HepG2 (cell line): ENCODE data around the gene IGFBP6. TPM values are rescaled to one million over a fixed set of nuclear protein-coding genes. Genes with fewer than 3 reads are reported as not detected.

Experiments
- AHR ChIP-seq: IDR thresholded peaks from 2 replicates; pipeline ENCODE4 v1.6.1; 2018; ENCODE audit warnings: missing genetic modification reagents, missing compliant biosample characterization
- CAMTA2 ChIP-seq: sonication (generic); formaldehyde crosslinking; IDR thresholded peaks from 2 replicates; pipeline ENCODE4 v1.4.0; 2020; ENCODE audit warnings: mild to moderate bottlenecking, missing genetic modification reagents, borderline replicate concordance
- CHD2 ChIP-seq: IDR thresholded peaks from 2 replicates; pipeline ENCODE4 v1.6.1; 2011; ENCODE audit warnings: low read depth, low read length, improper control_type of control experiment
- EHMT2 ChIP-seq: fragments of 200-600 bp; sonication (generic); IDR thresholded peaks from 2 replicates; pipeline ENCODE4 v1.7.0; 2017; ENCODE audit warnings: antibody characterized with exemption, low read depth, low read length, borderline replicate concordance
- ESRRA ChIP-seq: sonication (generic); formaldehyde crosslinking; IDR thresholded peaks from 2 replicates; pipeline ENCODE4 v1.5.1; 2020; ENCODE audit warnings: mild to moderate bottlenecking, low read depth, missing genetic modification reagents
- HNF4A ChIP-seq: sonication (generic); formaldehyde crosslinking; IDR thresholded peaks from 2 replicates; pipeline ENCODE4 v1.4.0; 2020; ENCODE audit warnings: missing genetic modification reagents
- HOXA7 ChIP-seq: sonication (generic); formaldehyde crosslinking; IDR thresholded peaks from 2 replicates; pipeline ENCODE4 v1.8.1; 2022; ENCODE audit warnings: mild to moderate bottlenecking, missing genetic modification reagents, moderate library complexity
- MIER3 ChIP-seq: IDR thresholded peaks from 2 replicates; pipeline ENCODE4 v1.6.1; 2016; ENCODE audit warnings: missing compliant biosample characterization, borderline replicate concordance
- MTA1 ChIP-seq: sonication (generic); formaldehyde crosslinking; IDR thresholded peaks from 2 replicates; pipeline ENCODE4 v1.4.0; 2020; ENCODE audit warnings: missing genetic modification reagents, mild to moderate bottlenecking, borderline replicate concordance
- MYNN ChIP-seq: sonication (generic); formaldehyde crosslinking; IDR thresholded peaks from 2 replicates; pipeline ENCODE4 v1.4.0; 2020; ENCODE audit warnings: mild to moderate bottlenecking, low read depth, missing genetic modification reagents
- NR2F2 ChIP-seq: IDR thresholded peaks from 2 replicates; pipeline ENCODE4 v1.6.1; 2012; ENCODE audit warnings: low read depth, inconsistent platforms, borderline replicate concordance
- RXRA ChIP-seq: sonication (generic); formaldehyde crosslinking; IDR thresholded peaks from 2 replicates; pipeline ENCODE4 v1.5.1; 2020; ENCODE audit warnings: missing genetic modification reagents
- SMYD3 ChIP-seq: sonication (generic); formaldehyde crosslinking; IDR thresholded peaks from 2 replicates; pipeline ENCODE4 v1.8.1; 2023; ENCODE audit warnings: mild to moderate bottlenecking, missing genetic modification reagents
- ZNF292 ChIP-seq: sonication (generic); formaldehyde crosslinking; IDR thresholded peaks from 2 replicates; pipeline ENCODE4 v1.8.1; 2022; ENCODE audit warnings: mild to moderate bottlenecking, low read depth, missing genetic modification reagents, borderline replicate concordance
- ZNF329 ChIP-seq: sonication (generic); formaldehyde crosslinking; IDR thresholded peaks from 2 replicates; pipeline ENCODE4 v1.9.0; 2021; ENCODE audit warnings: low read depth, mild to moderate bottlenecking, missing genetic modification reagents
- ZNF766 ChIP-seq: sonication (generic); formaldehyde crosslinking; IDR thresholded peaks from 2 replicates; pipeline ENCODE4 v1.5.0; 2020; ENCODE audit warnings: missing genetic modification reagents, borderline replicate concordance
- ZSCAN31 ChIP-seq: sonication (generic); formaldehyde crosslinking; IDR thresholded peaks from 2 replicates; pipeline ENCODE4 v1.5.0; 2020; ENCODE audit warnings: low read depth, mild to moderate bottlenecking, missing genetic modification reagents
- polyA plus RNA-seq, 8 experiments: library from polyadenylated mRNA; depleted of rRNA in 3 of 8; stranded (reverse) in 7 of 8; unstranded in 1 of 8; fragments of >200 nt; fragmentation: Illumina TruSeq in 4 of 8; extraction: Trizol in 4 of 8; gene quantifications; 2 replicates each; pipeline versions ENCODE4 v1.2.1 to v1.2.3, GENCODE V29; 2011 to 2016; ENCODE audit warnings: low read depth in 4 of 8, missing spikeins in 1 of 8, mixed read lengths in 1 of 8; ENCODE audit not compliant: insufficient read depth in 1 of 8
- total RNA-seq, 5 experiments: library from RNA; depleted of rRNA; stranded (reverse); fragments of >200 nt; fragmentation: Illumina TruSeq; extraction: Trizol; gene quantifications; 2 replicates each; pipeline ENCODE4 v1.2.3, GENCODE V29; 2016; ENCODE audit warnings: low read depth in 1 of 5
- TF ChIP-seq, protein P1 (sequence below): IDR thresholded peaks from 2 replicates; pipeline ENCODE4 v1.6.1; 2016; ENCODE audit warnings: missing compliant biosample characterization, missing genetic modification reagents, borderline replicate concordance
- TF ChIP-seq, protein P2 (sequence below): sonication (generic); formaldehyde crosslinking; IDR thresholded peaks from 2 replicates; pipeline ENCODE4 v1.4.0; 2020; ENCODE audit warnings: missing genetic modification reagents, mild to moderate bottlenecking, borderline replicate concordance
- TF ChIP-seq, protein P3 (sequence below): sonication (generic); formaldehyde crosslinking; IDR thresholded peaks from 2 replicates; pipeline ENCODE4 v1.4.0; 2020; ENCODE audit warnings: missing genetic modification reagents
- TF ChIP-seq, protein P4 (sequence below): sonication (generic); formaldehyde crosslinking; IDR thresholded peaks from 2 replicates; pipeline ENCODE4 v1.5.0; 2020; ENCODE audit warnings: mild to moderate bottlenecking, missing genetic modification reagents

Gene IGFBP6
- total and polyA plus RNA-seq, 2 of the 13 experiments (the other 11 are each of a cell fraction or from before 2014, with no cell fraction given) = 3.9 to 25.2 TPM

DNA sequence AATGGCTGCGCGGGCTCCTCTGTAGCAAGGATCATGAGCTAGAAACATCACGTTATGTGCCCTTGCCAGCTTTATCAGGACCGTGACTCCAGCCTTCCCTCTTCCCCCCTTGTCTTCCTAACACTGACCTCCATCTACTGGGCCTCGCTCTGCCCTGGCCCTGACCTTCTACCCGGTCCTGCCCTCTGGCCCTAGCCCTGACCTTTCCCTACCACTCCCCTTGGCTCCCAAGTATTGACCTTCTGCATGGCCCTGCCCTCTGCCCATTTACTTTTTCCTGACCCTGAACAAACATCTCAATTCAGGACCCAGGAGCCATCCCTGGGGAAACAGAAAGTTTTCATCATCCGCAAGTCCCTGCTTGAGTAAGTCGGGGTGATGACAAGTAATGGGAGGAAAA is 7.8 kb downstream of the IGFBP6 start (continued):
- TF ChIP-seq MTA1 (CRISPR knock-in tag) = peak; percentile 42; the same call in 1 of the 2 replicates
- no peak for TF ChIP-seq ZNF766 (CRISPR knock-in tag)
- TF ChIP-seq ZSCAN31 = no peak
- peak; percentile 77 for TF ChIP-seq ESRRA (CRISPR knock-in tag)
- no peak for TF ChIP-seq AHR (CRISPR knock-in tag)
- peak; percentile 97 for TF ChIP-seq NR2F2
- TF ChIP-seq CAMTA2 (CRISPR knock-in tag) = no peak
- TF ChIP-seq SMYD3 (CRISPR knock-in tag) = no peak
- TF ChIP-seq HOXA7 = no peak
- TF ChIP-seq ZNF292 (CRISPR knock-in tag) = no peak
- no peak for TF ChIP-seq MYNN (CRISPR knock-in tag)
- TF ChIP-seq CHD2 = no peak
- TF ChIP-seq, protein P1, sequence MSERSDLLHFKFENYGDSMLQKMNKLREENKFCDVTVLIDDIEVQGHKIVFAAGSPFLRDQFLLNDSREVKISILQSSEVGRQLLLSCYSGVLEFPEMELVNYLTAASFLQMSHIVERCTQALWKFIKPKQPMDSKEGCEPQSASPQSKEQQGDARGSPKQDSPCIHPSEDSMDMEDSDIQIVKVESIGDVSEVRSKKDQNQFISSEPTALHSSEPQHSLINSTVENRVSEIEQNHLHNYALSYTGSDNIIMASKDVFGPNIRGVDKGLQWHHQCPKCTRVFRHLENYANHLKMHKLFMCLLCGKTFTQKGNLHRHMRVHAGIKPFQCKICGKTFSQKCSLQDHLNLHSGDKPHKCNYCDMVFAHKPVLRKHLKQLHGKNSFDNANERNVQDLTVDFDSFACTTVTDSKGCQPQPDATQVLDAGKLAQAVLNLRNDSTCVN (CRISPR knock-in tag) = no peak
- no peak for TF ChIP-seq ZNF329 (CRISPR knock-in tag)
- TF ChIP-seq MIER3 (CRISPR knock-in tag) = no peak
- TF ChIP-seq HNF4A (CRISPR knock-in tag) = peak; percentile 83
- TF ChIP-seq, protein P2, sequence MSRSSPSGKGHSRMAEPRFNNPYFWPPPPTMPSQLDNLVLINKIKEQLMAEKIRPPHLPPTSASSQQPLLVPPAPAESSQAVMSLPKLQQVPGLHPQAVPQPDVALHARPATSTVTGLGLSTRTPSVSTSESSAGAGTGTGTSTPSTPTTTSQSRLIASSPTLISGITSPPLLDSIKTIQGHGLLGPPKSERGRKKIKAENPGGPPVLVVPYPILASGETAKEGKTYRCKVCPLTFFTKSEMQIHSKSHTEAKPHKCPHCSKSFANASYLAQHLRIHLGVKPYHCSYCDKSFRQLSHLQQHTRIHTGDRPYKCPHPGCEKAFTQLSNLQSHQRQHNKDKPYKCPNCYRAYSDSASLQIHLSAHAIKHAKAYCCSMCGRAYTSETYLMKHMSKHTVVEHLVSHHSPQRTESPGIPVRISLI (CRISPR knock-in tag) = peak; percentile 54; the same call in 1 of the 2 replicates
- peak; percentile 73; the same call in 1 of the 2 replicates for TF ChIP-seq RXRA
- TF ChIP-seq, protein P3, sequence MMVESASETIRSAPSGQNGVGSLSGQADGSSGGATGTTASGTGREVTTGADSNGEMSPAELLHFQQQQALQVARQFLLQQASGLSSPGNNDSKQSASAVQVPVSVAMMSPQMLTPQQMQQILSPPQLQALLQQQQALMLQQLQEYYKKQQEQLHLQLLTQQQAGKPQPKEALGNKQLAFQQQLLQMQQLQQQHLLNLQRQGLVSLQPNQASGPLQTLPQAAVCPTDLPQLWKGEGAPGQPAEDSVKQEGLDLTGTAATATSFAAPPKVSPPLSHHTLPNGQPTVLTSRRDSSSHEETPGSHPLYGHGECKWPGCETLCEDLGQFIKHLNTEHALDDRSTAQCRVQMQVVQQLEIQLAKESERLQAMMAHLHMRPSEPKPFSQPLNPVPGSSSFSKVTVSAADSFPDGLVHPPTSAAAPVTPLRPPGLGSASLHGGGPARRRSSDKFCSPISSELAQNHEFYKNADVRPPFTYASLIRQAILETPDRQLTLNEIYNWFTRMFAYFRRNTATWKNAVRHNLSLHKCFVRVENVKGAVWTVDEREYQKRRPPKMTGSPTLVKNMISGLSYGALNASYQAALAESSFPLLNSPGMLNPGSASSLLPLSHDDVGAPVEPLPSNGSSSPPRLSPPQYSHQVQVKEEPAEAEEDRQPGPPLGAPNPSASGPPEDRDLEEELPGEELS (CRISPR knock-in tag) = no peak; the same call in 1 of the 2 replicates
- TF ChIP-seq EHMT2 = no peak
- TF ChIP-seq, protein P4, sequence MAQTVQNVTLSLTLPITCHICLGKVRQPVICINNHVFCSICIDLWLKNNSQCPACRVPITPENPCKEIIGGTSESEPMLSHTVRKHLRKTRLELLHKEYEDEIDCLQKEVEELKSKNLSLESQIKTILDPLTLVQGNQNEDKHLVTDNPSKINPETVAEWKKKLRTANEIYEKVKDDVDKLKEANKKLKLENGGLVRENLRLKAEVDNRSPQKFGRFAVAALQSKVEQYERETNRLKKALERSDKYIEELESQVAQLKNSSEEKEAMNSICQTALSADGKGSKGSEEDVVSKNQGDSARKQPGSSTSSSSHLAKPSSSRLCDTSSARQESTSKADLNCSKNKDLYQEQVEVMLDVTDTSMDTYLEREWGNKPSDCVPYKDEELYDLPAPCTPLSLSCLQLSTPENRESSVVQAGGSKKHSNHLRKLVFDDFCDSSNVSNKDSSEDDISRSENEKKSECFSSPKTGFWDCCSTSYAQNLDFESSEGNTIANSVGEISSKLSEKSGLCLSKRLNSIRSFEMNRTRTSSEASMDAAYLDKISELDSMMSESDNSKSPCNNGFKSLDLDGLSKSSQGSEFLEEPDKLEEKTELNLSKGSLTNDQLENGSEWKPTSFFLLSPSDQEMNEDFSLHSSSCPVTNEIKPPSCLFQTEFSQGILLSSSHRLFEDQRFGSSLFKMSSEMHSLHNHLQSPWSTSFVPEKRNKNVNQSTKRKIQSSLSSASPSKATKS (CRISPR knock-in tag) = no peak
